Cardiac fibroblast (primary cell): ENCODE data around the gene FAM9C.

Experiments used
- DNase-seq, 2 donors: peaks; one replicate each; pipeline versions ENCODE4 v3.0.0 to v3.0.0-alpha.2; 2010; ENCODE audit warnings: low read depth in 2 of 2
- H3K4me3 ChIP-seq, 2 donors: replicated peaks in 1 of 2; 1 replicate in 1 of 2; 2 replicates in 1 of 2; pipeline ENCODE4 v1.5.1; 2011; ENCODE audit warnings: low read depth in 2 of 2, low read length in 2 of 2, mild to moderate bottlenecking in 2 of 2, moderate library complexity in 1 of 2
- CTCF ChIP-seq: IDR thresholded peaks from one replicate; pipeline ENCODE4 v1.5.1; 2011; ENCODE audit warnings: low read depth, mild to moderate bottlenecking, low read length, inconsistent platforms

The FAM9C gene

DNA sequence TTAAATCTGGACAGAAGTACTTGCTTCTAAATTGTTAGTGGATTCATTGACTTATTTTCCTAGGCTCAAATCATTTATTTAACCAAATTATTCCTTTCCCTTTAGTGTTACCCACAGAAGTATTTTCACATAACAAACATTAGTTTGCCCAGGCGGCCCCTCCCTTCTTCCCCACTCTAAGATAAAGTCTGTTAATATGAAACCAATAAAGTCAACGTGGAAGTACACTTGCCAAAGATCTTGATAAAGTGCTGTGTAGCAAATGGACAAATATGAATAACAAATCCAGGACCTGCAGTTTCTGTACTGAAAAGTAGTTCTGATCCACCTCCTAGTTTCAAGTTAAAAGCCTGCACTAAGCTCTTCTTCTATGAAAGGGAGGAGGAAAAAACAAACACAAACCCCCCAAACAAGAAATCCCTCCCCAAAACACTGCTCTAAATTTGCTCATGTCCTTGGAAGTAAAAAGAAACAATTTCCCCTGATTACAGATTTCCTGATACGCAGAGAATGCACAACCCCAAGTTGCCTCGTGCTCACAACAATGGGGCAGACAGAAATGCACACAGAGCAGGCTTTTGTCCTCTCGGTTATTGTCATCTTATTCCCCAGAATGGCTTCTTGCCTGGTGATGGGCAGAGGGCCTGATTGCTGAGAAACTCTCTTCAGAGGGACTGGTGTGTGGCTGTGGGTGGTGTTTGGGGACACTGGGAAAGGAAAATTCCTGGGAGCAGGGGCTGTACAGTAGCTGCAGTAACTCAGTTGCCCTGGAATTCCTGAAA is 46.3 kb downstream of the FAM9C start:
- H3K4me3 ChIP-seq: no peak overlapping the region
- no peak for TF ChIP-seq CTCF
- DNase-seq: no peak

DNA sequence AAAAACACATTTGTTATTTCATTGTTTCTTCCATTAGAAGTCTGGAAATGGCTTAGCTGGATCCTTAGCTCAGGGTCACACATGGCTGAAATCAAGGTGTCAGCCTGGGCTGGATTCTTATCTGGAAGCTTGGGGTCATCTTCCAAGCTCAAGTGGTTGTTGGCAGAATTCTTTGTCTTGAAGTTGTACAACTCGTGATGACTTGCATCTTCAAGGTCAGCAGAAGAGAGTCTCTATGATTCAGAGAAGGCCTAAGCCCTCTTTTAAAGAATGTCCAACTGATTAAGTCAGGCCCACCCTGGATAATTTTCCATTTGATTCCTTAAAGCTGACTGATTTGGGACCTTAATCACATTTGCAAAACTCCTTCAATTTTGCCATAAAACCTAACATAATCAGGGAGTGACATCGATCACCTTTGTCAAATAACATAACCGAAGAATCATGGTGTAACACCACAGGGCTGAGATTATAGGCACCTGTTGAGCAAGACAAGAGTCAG is 47.4 kb downstream of the FAM9C start:
- no peak for TF ChIP-seq CTCF
- no peak overlapping the region for H3K4me3 ChIP-seq
- DNase-seq: no peak

DNA sequence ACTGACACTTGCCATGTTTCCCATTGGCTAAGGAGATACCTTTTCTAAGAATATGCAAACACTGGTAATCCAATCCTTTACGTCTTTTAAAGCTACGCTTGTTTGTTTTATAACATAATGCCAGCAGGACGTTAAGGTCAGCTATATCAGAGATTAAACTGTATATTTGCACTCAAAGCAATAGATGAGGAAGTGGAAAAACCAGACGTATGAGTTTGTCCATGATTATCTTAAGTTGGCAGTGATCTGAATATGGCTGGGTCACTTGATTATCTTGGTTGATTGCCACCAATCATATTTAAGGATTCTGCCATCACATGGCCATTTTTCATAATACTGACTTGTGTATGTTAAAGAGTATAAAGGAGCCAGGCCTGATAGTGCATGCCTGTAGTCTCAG is 50.1 kb downstream of the FAM9C start:
- no peak overlapping the region for H3K4me3 ChIP-seq
- DNase-seq: no peak
- no peak for TF ChIP-seq CTCF

- no peak overlapping the region for H3K4me3 ChIP-seq
- TF ChIP-seq CTCF: no peak
- no peak for DNase-seq
Measured at GRCh38 chrX:12993826-12994225, 50.6 kb downstream of the FAM9C start.

- TF ChIP-seq CTCF: no peak
- DNase-seq: no peak
- no peak overlapping the region for H3K4me3 ChIP-seq
Measured at GRCh38 chrX:12992544-12993118, 51.8 kb downstream of the FAM9C start.

- DNase-seq: no peak
- H3K4me3 ChIP-seq: no peak overlapping the region
- no peak for TF ChIP-seq CTCF
Measured at GRCh38 chrX:12991575-12991974, 52.8 kb downstream of the FAM9C start.

GRCh38 chrX:12989461-12989860 is 55.0 kb downstream of the FAM9C start:
- no peak overlapping the region for H3K4me3 ChIP-seq
- TF ChIP-seq CTCF: no peak
- no peak for DNase-seq
